Gastroesophageal sphincter (tissue), 4 donors: ENCODE data around the gene SUSD3. TPM values are rescaled to one million over a fixed set of nuclear protein-coding genes. Genes with fewer than 3 reads are reported as not detected.
A peak's percentile ranks its signal among the peaks of the same experiment; 100 is the strongest.

ENCODE experiments used
- ATAC-seq: fragments of 150-250 bp; one replicate; pipeline ENCODE4 v1.9.1; 2016; ENCODE audit warnings: mild to moderate bottlenecking, moderate library complexity
- H3K27ac ChIP-seq, 4 donors: fragments of 200-600 bp; sonication (generic) in 3 of 4; 1 replicate in 3 of 4; 2 replicates in 1 of 4; pipeline ENCODE4 v1.5.1; 2016 to 2019
- H3K27me3 ChIP-seq: fragments of 200-600 bp; sonication (generic); one replicate; pipeline ENCODE4 v1.5.1; 2019
- H3K36me3 ChIP-seq, 2 donors: fragments of 200-600 bp; sonication (generic); one replicate each; pipeline ENCODE4 v1.5.1; 2019; ENCODE audit warnings: control low read depth in 1 of 2
- H3K4me1 ChIP-seq, 3 donors: fragments of 200-600 bp; sonication (generic); 1 replicate in 2 of 3; 2 replicates in 1 of 3; pipeline ENCODE4 v1.5.1; 2016 to 2019; ENCODE audit warnings: control low read depth in 2 of 3
- H3K4me3 ChIP-seq, 2 donors: fragments of 200-600 bp; sonication (generic); one replicate each; pipeline ENCODE4 v1.5.1; 2019; ENCODE audit warnings: mild to moderate bottlenecking in 1 of 2, moderate library complexity in 1 of 2
- H3K9me3 ChIP-seq, 3 donors: fragments of 200-600 bp; sonication (generic); one replicate each; pipeline ENCODE4 v1.5.1; 2017 to 2019; ENCODE audit warnings: control low read depth in 2 of 3
- EP300 ChIP-seq: sonication (generic); formaldehyde crosslinking; IDR thresholded peaks from one replicate; pipeline ENCODE4 v1.6.1; 2017; ENCODE audit warnings: antibody characterized with exemption, mild to moderate bottlenecking
- POLR2A ChIP-seq, 2 donors: fragments of 450-650 bp; IDR thresholded peaks; one replicate each; pipeline ENCODE4 v1.6.1; 2017; ENCODE audit warnings: antibody characterized with exemption in 2 of 2, mild to moderate bottlenecking in 2 of 2, moderate library complexity in 1 of 2
- POLR2AphosphoS5 ChIP-seq: sonication (generic); formaldehyde crosslinking; IDR thresholded peaks from one replicate; pipeline ENCODE4 v1.6.1; 2017; ENCODE audit warnings: antibody characterized with exemption
- WGBS, 2 donors: methylation state at CpG; one replicate each; pipeline ENCODE4 v1.1.5; 2018; ENCODE audit warnings: low coverage in 1 of 2; 5-methylcytosine and 5-hydroxymethylcytosine counted together
- total RNA-seq, 4 donors: library from RNA; depleted of rRNA; stranded (reverse); fragments of >200 nt; gene quantifications; one replicate each; pipeline ENCODE4 v1.1.0, GENCODE V29; 2016
- TF ChIP-seq, protein P1 (sequence below), 4 experiments: fragments of 200-600 bp in 2 of 4; fragments of 450-650 bp in 2 of 4; sonication (generic) in 1 of 4; IDR thresholded peaks; one replicate each; pipeline ENCODE4 v1.5.1; 2017 to 2019; ENCODE audit warnings: antibody characterized with exemption in 4 of 4, mild to moderate bottlenecking in 2 of 4, moderate library complexity in 2 of 4

Gene SUSD3
- total RNA-seq, 4 donors from 2014 or later, result 1.5 to 4.7 (median 2.1) TPM; not detected in 1

DNA sequence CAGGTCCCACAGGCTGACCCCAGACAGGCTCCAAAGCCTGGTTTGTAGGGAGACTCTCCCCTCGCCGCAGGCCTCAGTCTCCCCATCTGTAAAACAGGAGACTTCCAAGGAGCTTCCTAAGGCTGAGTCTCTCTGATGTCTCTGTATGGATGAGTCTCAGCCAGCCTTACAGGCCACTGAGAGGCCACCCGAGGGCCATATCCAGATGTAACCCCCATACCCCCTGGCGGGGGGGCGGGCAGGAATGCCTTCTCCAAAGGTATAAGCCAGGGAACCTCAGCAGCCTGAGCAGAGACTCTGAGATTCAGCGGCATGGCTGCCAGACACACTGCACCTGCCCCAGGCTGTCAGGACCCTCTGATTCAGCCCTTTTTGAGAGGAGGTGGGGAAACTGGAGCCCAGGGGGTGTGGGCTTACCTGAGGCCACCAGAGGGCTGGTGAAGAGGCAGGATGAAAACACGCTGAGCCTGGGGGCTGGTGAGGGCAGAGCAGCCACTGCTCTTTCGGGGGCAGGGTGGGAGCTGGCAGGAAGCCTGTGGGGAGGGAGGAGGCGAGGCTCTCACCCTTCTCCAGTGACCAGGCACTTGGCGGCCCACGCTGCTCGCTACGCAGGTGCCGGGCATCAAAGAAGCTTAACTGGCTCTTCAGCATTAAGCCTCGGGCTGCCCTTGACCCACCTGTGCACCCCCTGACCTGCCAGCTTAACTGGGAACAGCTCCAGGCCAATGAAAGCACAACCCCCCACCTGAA, 5.5 kb upstream of the SUSD3 start:
- H3K4me3 ChIP-seq, result no peak overlapping the region
- H3K9me3 ChIP-seq, result no peaks in the 10 kb centered on the region
- no peaks in the 10 kb centered on the region for H3K27me3 ChIP-seq
- WGBS, 2 donors, result no CpG with 5 or more reads among the region's 15 CpGs
- TF ChIP-seq POLR2A (IDR thresholded peaks at IDR 0.05) (no peak), POLR2AphosphoS5 (no peak), EP300 (no peak)
- TF ChIP-seq, protein P1, sequence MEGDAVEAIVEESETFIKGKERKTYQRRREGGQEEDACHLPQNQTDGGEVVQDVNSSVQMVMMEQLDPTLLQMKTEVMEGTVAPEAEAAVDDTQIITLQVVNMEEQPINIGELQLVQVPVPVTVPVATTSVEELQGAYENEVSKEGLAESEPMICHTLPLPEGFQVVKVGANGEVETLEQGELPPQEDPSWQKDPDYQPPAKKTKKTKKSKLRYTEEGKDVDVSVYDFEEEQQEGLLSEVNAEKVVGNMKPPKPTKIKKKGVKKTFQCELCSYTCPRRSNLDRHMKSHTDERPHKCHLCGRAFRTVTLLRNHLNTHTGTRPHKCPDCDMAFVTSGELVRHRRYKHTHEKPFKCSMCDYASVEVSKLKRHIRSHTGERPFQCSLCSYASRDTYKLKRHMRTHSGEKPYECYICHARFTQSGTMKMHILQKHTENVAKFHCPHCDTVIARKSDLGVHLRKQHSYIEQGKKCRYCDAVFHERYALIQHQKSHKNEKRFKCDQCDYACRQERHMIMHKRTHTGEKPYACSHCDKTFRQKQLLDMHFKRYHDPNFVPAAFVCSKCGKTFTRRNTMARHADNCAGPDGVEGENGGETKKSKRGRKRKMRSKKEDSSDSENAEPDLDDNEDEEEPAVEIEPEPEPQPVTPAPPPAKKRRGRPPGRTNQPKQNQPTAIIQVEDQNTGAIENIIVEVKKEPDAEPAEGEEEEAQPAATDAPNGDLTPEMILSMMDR (IDR thresholded peaks at IDR 0.05), result no peak
- peaks cover 0 to 20% (median 5%) of the 10 kb centered on the region in 3 donors for H3K4me1 ChIP-seq
- ATAC-seq, result no peak
- peak overlapping the region in 2 of 4 donors; percentile 55 to 72 for H3K27ac ChIP-seq
- no peaks in the 10 kb centered on the region for H3K36me3 ChIP-seq

DNA sequence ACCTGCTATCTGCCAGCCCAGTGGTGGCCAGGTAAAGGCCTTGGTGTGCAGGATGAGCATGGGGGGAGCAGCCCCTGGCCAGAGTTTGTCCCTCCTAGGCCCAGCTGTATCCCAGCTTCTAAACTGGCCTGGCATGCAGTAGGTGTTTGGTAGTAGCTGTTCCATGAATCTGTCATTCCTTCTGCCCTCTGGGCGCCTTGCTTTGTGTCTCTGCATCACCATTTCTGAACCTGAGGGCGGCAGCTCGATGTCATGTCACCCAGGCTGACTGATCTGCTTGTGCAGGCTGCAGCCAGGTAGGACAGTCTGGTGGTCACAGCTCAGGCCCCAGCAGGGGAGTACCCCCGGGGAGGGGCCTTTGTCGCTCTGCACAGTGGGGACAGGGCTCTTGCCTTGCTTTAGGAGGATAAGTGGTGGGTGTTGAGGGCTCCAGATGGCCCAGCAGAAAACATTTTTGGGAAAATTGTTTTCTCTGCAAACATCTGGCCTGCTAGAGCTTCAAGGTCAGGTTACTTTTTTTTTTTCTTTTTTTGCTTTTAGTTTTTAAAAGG, 4.6 kb upstream of the SUSD3 start:
- 100% methylated on average over 1 of the region's 5 CpGs; no CpG with 5 or more reads in 1 of the 2 donors for WGBS, 2 donors
- Histone ChIP-seq H3K4me3 (no peak overlapping the region), H3K27ac (no peak overlapping the region), H3K27me3 (peaks cover 6% of the 10 kb centered on the region), H3K4me1 (peaks cover 0 to 29% (median 14%) of the 10 kb centered on the region in 3 donors), H3K36me3 (no peaks in the 10 kb centered on the region), H3K9me3 (no peaks in the 10 kb centered on the region)
- ATAC-seq, result no peak
- TF ChIP-seq POLR2AphosphoS5, result no peak
- no peak for TF ChIP-seq POLR2A (IDR thresholded peaks at IDR 0.05)
- TF ChIP-seq, protein P1 (IDR thresholded peaks at IDR 0.05), result no peak
- no peak for TF ChIP-seq EP300

DNA sequence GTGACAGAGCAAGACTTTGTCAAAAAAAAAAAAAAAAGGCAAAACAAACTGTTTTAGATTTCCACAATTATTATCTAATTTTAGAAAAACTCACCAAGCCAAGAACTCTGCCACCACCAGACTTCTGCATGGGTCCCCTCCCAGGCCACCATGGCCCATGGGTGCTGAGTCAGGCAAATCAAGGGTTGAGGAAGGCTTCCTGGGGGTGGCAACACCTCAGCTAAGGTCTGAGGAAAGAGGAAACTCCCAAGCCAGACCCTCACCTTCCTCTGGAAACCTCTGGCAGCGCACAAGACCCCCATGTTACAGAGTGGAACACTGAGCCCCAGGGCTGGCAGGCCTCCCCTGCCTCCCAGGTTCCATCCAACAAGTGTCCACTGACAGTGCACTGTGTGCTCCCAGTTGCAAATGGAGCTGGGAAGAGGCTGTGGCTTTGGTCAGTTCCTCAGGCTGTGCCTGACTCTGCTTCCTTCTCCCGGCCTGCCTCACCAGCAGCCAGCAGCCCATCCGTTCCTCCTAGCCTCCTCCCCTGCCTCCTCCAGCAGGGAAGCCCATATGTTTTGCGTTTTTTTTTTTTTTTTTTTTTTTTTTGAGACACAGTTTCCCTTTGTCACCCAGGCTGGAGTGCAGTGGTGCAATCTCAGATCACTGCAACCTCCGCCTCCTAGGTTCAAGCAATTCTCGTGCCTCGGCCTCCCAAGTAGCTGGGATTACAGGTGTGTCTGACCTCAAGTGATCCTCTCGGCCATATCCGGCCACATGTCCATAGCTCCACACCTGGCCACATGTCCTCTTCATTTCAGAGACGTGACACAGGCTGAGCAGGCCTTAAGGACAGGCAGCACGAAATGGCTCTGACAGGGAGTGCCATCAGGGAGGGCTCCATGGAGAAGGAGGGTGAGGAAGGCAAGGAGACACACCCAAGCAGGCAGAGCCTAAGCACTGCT, 3.5 kb upstream of the SUSD3 start:
- peaks cover 15% of the 10 kb centered on the region for H3K27me3 ChIP-seq

DNA sequence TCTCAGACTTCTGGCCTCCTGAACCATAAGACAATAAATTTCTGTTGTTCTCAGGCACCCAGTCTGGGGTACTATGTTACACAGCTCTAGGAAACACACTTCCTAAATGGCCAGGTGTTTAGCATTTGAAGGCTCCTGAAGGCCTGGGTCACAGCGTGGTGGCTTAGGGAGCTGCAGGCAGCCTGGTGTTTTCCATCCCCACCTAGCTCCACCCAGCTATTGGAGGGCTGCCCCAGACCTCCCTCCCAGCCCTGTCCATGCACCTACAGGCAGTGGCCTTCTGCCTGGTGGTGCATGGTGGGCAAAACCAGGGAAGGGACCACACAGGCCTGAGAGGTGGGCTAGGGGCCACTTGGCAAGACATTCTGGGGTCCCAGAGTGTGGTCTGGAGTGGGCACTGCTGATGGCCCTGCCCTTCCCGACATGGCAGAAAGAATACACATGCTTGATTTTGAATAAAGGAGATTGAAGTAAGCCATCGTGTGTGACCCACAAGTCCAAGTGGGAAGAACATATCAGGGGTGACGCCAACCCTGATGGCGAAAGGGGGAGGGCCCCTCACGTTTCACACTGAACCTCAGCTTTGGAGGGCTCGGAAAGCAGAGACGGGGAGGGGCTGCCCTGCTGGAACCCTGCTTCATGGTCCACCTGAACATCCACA, 1.3 kb upstream of the SUSD3 start:
- Histone ChIP-seq H3K9me3 (no peaks in the 10 kb centered on the region), H3K4me1 (peaks cover 0 to 30% (median 12%) of the 10 kb centered on the region in 3 donors), H3K4me3 (no peak overlapping the region), H3K36me3 (no peaks in the 10 kb centered on the region), H3K27ac (no peak overlapping the region), H3K27me3 (peaks cover 18% of the 10 kb centered on the region)
- TF ChIP-seq POLR2AphosphoS5 (no peak), EP300 (no peak), POLR2A (IDR thresholded peaks at IDR 0.05) (no peak)
- TF ChIP-seq, protein P1 (IDR thresholded peaks at IDR 0.05), result no peak
- WGBS, 2 donors, result 73% methylated on average over 3 of the region's 8 CpGs; no CpG with 5 or more reads in 1 of the 2 donors
- ATAC-seq, result no peak

More for the DNA sequence above, 3.5 kb upstream of the SUSD3 start:
- Histone ChIP-seq H3K4me3 (no peak overlapping the region), H3K9me3 (no peaks in the 10 kb centered on the region), H3K4me1 (peaks cover 0 to 40% (median 17%) of the 10 kb centered on the region in 3 donors), H3K36me3 (no peaks in the 10 kb centered on the region), H3K27ac (no peak overlapping the region)
- ATAC-seq, result no peak
- 63% methylated on average over 5 of the region's 11 CpGs; no CpG with 5 or more reads in 1 of the 2 donors for WGBS, 2 donors
- TF ChIP-seq POLR2A (IDR thresholded peaks at IDR 0.05) (no peak), EP300 (no peak), POLR2AphosphoS5 (no peak)
- TF ChIP-seq, protein P1 (IDR thresholded peaks at IDR 0.05), result no peak
